K562 (cell line): Measurements from ENCODE around the gene TSHZ1. TPM values are rescaled to one million over a fixed set of nuclear protein-coding genes. Genes with fewer than 3 reads are reported as not detected.

ENCODE experiments used
- CBX5 ChIP-seq: IDR thresholded peaks from 2 replicates; pipeline ENCODE4 v1.6.1; 2014; ENCODE audit warnings: low read depth, borderline replicate concordance
- CEBPB ChIP-seq: fragments of 450-650 bp; IDR thresholded peaks from 2 replicates; pipeline ENCODE4 v1.6.1; 2016; ENCODE audit warnings: missing genetic modification characterization, missing compliant biosample characterization
- FOXM1 ChIP-seq, 2 experiments: fragments of 450-650 bp in 1 of 2; sonication (generic) in 1 of 2; formaldehyde crosslinking in 1 of 2; IDR thresholded peaks; 2 replicates each; pipeline versions ENCODE4 v1.6.1 to v1.9.0; 2017 to 2022; ENCODE audit warnings: low read depth in 2 of 2, mild to moderate bottlenecking in 2 of 2, missing genetic modification reagents in 1 of 2, moderate library complexity in 1 of 2
- MAZ ChIP-seq, 2 experiments: fragments of 450-650 bp in 1 of 2; sonication (generic) in 1 of 2; formaldehyde crosslinking; IDR thresholded peaks in 1 of 2; conservative IDR thresholded peaks in 1 of 2; 2 replicates each; pipeline versions ENCODE4 v1.4.0 to v1.5.0; 2020; ENCODE audit warnings: mild to moderate bottlenecking in 1 of 2, missing genetic modification reagents in 1 of 2
- NCOA2 ChIP-seq, 2 experiments: fragments of 450-650 bp; IDR thresholded peaks; 2 replicates each; pipeline ENCODE4 v1.6.1; 2018; ENCODE audit warnings: mild to moderate bottlenecking in 2 of 2, moderate library complexity in 1 of 2; ENCODE audit not compliant: partially characterized antibody in 2 of 2
- NONO ChIP-seq, 2 experiments: fragments of 200-400 bp in 1 of 2; fragments of 450-650 bp in 1 of 2; formaldehyde crosslinking in 1 of 2; IDR thresholded peaks; 2 replicates each; pipeline ENCODE4 v1.6.1; 2017; ENCODE audit warnings: low read depth in 2 of 2, mild to moderate bottlenecking in 2 of 2, moderate library complexity in 2 of 2, low read length in 1 of 2
- PHF8 ChIP-seq: fragments of 200-600 bp; sonication (generic); IDR thresholded peaks from 2 replicates; pipeline ENCODE4 v1.6.1; 2012; ENCODE audit warnings: mixed run types, mild to moderate bottlenecking, inconsistent platforms, low read length, moderate library complexity, borderline replicate concordance
- POLR2A ChIP-seq: fragments of 450-650 bp; conservative IDR thresholded peaks from 2 replicates; pipeline ENCODE4 v1.6.1; 2016
- RB1 ChIP-seq: fragments of 450-650 bp; IDR thresholded peaks from 2 replicates; pipeline ENCODE4 v1.6.1; 2017; ENCODE audit warnings: low read depth, mild to moderate bottlenecking
- RBM14 ChIP-seq: fragments of 200-400 bp; formaldehyde crosslinking; IDR thresholded peaks from 2 replicates; pipeline ENCODE4 v1.6.1; 2018; ENCODE audit warnings: low read depth, mild to moderate bottlenecking, low read length, moderate library complexity, borderline replicate concordance; ENCODE audit not compliant: insufficient read depth
- RBM39 ChIP-seq: fragments of 200-400 bp; formaldehyde crosslinking; optimal IDR thresholded peaks from 2 replicates; pipeline ENCODE3; 2018; ENCODE audit warnings: low read depth, low read length
- RNF2 ChIP-seq: sonication (generic); IDR thresholded peaks from 2 replicates; pipeline ENCODE4 v1.6.1; 2016
- SMAD3 ChIP-seq: fragments of 450-650 bp; formaldehyde crosslinking; conservative IDR thresholded peaks from 2 replicates; pipeline ENCODE4 v1.4.0; 2020; ENCODE audit warnings: mild to moderate bottlenecking
- YY1 ChIP-seq, 3 experiments: IDR thresholded peaks; 2 replicates each; pipeline ENCODE4 v1.6.1; 2011; ENCODE audit warnings: low read length in 2 of 3, mild to moderate bottlenecking in 2 of 3, moderate library complexity in 2 of 3, borderline replicate concordance in 1 of 3, control low read depth in 1 of 3, low read depth in 1 of 3; ENCODE audit not compliant: insufficient read depth in 3 of 3, insufficient replicate concordance in 2 of 3, control insufficient read depth in 1 of 3, insufficient read length in 1 of 3; ENCODE audit errors: extremely low read depth in 1 of 3
- ZKSCAN1 ChIP-seq: fragments of 150-350 bp; IDR thresholded peaks from 2 replicates; pipeline ENCODE4 v1.6.1; 2016; ENCODE audit warnings: low read depth, low read length
- ZNF197 ChIP-seq: fragments of 200-800 bp; sonication (Bioruptor generic); IDR thresholded peaks from 2 replicates; pipeline ENCODE4 v1.6.1; 2016; ENCODE audit warnings: low read depth, missing genetic modification characterization, missing compliant biosample characterization
- ZSCAN32 ChIP-seq: fragments of 450-650 bp; formaldehyde crosslinking; IDR thresholded peaks from 2 replicates; pipeline ENCODE4 v1.4.0; 2020; ENCODE audit warnings: mild to moderate bottlenecking, moderate library complexity
- polyA plus RNA-seq, 8 experiments: library from polyadenylated mRNA; depleted of rRNA in 4 of 8; stranded (reverse) in 5 of 8; unstranded in 3 of 8; fragments of >200 nt; fragmentation: Nextera tagmentation in 2 of 8; fragmentation: Illumina TruSeq in 1 of 8; extraction: Ambion mirVana in 2 of 8; extraction: Trizol in 1 of 8; gene quantifications; 2 replicates each; pipeline versions ENCODE4 v1.2.1 to v1.2.3, GENCODE V29; 2011 to 2014; ENCODE audit warnings: inconsistent platforms in 1 of 8, missing spikeins in 1 of 8
- total RNA-seq, 7 experiments: library from RNA; depleted of rRNA in 6 of 7; stranded (reverse); fragments of >200 nt in 6 of 7; fragmentation: Illumina TruSeq in 2 of 7; extraction: Trizol in 2 of 7; gene quantifications; 2 replicates each; pipeline versions ENCODE4 v1.2.1 to v1.2.3, GENCODE V29; 2011 to 2021; ENCODE audit warnings: low replicate concordance in 1 of 7
- TF ChIP-seq, protein P1 (sequence below): fragments of 450-650 bp; conservative IDR thresholded peaks from 2 replicates; pipeline ENCODE4 v1.6.1; 2016; ENCODE audit warnings: missing genetic modification characterization, low read depth, mild to moderate bottlenecking, missing compliant biosample characterization, moderate library complexity
- TF ChIP-seq, protein P2 (sequence below): fragments of 450-650 bp; IDR thresholded peaks from 2 replicates; pipeline ENCODE4 v1.6.1; 2016

Gene TSHZ1
- total and polyA plus RNA-seq, 9 of the 15 experiments (the other 6 are each of a cell fraction or from before 2014, with no cell fraction given): 1.1 to 7.2 (median 2.7) TPM

DNA sequence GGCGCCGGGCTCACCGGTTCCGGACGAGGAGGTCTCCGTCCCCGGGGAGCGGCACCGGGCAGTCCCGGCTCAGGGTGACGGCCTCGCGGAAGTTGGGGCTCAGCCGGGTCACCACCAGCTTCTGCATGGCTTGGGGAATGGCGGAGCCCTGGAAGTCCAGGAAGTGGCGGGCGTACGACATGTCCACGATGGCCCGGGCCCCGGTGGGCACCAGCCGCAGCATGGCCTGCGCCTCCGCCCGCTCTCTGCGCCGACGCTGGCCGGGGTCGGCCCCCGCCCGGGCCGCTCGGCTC lies 1.8 kb upstream of the TSHZ1 start (continued):
- TF ChIP-seq FOXM1 (IDR thresholded peaks at IDR 0.05; ENCODE audit: low read depth) (no peak), FOXM1 (CRISPR knock-in tag; IDR thresholded peaks at IDR 0.05; ENCODE audit: low read depth) (0 out of 2 replicates have a peak, but pooled peaks have one; percentile 9), RB1 (no peak), YY1 (IDR thresholded peaks at IDR 0.05; ENCODE audit: borderline replicate concordance in 1 of 3, control insufficient read depth in 1 of 3, extremely low read depth in 1 of 3, insufficient read depth in 3 of 3, insufficient read length in 1 of 3, insufficient replicate concordance in 2 of 3, low read depth in 1 of 3, low read length in 2 of 3) (peak in 2 of 3 experiments; percentile 7 to 15), ZSCAN32 (CRISPR knock-in tag) (no peak), PHF8 (peak; percentile 61; the same call in 1 of the 2 replicates), RBM14 (no peak), CEBPB (tag) (no peak), MAZ (CRISPR knock-in tag; conservative IDR thresholded peaks at IDR 0.05 in 1 of 2, IDR thresholded peaks at IDR 0.05 in 1 of 2) (peak in 1 of 2 experiments; percentile 23; a peak in 1 of 4 replicates), NONO (IDR thresholded peaks at IDR 0.05; ENCODE audit: low read depth in 2 of 2, low read length in 1 of 2) (peak in 1 of 2 experiments; percentile 46; a peak in 1 of 4 replicates), ZNF197 (CRISPR knock-in tag) (0 out of 2 replicates have a peak, but pooled peaks have one; percentile 18), RBM39 (no peak), ZKSCAN1 (no peak), POLR2A (0 out of 2 replicates have a peak, but pooled peaks have one; percentile 38), RNF2 (no peak), CBX5 (no peak), NCOA2 (IDR thresholded peaks at IDR 0.05; ENCODE audit: partially characterized antibody in 2 of 2) (no peak), SMAD3 (CRISPR knock-in tag) (no peak)
- TF ChIP-seq, protein P1, sequence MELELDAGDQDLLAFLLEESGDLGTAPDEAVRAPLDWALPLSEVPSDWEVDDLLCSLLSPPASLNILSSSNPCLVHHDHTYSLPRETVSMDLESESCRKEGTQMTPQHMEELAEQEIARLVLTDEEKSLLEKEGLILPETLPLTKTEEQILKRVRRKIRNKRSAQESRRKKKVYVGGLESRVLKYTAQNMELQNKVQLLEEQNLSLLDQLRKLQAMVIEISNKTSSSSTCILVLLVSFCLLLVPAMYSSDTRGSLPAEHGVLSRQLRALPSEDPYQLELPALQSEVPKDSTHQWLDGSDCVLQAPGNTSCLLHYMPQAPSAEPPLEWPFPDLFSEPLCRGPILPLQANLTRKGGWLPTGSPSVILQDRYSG (tag): no peak
- TF ChIP-seq, protein P2, sequence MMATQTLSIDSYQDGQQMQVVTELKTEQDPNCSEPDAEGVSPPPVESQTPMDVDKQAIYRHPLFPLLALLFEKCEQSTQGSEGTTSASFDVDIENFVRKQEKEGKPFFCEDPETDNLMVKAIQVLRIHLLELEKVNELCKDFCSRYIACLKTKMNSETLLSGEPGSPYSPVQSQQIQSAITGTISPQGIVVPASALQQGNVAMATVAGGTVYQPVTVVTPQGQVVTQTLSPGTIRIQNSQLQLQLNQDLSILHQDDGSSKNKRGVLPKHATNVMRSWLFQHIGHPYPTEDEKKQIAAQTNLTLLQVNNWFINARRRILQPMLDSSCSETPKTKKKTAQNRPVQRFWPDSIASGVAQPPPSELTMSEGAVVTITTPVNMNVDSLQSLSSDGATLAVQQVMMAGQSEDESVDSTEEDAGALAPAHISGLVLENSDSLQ: no peak
